HPDE6-E6E7 (cell line): Measurements from ENCODE around the gene DUSP22.

Source experiments
- DNase-seq: peaks from one replicate; pipeline ENCODE4 v3.0.0; 2011; ENCODE audit warnings: missing footprints; ENCODE audit errors: extremely low spot score

The DUSP22 gene

GRCh38 chr6:311679-312220 lies 19.5 kb downstream of the DUSP22 start:
- no peak for DNase-seq

GRCh38 chr6:313087-313486 lies 20.8 kb downstream of the DUSP22 start:
- no peak for DNase-seq

GRCh38 chr6:313917-314316 lies 21.6 kb downstream of the DUSP22 start:
- DNase-seq = no peak

GRCh38 chr6:314377-314776 lies 22.1 kb downstream of the DUSP22 start:
- no peak for DNase-seq

- no peak for DNase-seq
Observed at GRCh38 chr6:315226-315625, 22.9 kb downstream of the DUSP22 start.

GRCh38 chr6:315921-316752 lies 23.9 kb downstream of the DUSP22 start:
- no peak for DNase-seq

- no peak for DNase-seq
Observed at GRCh38 chr6:316753-317038, 24.4 kb downstream of the DUSP22 start.

- DNase-seq = no peak
Observed at GRCh38 chr6:317060-317447, 24.8 kb downstream of the DUSP22 start.

GRCh38 chr6:317448-318144 lies 25.3 kb downstream of the DUSP22 start:
- DNase-seq = no peak

GRCh38 chr6:318243-318890 lies 26.1 kb downstream of the DUSP22 start:
- DNase-seq = no peak

GRCh38 chr6:319177-320131 lies 27.2 kb downstream of the DUSP22 start:
- DNase-seq = no peak

GRCh38 chr6:320351-321157 lies 28.3 kb downstream of the DUSP22 start:
- DNase-seq = no peak

- no peak for DNase-seq
Observed at GRCh38 chr6:321158-321438, 28.8 kb downstream of the DUSP22 start.

- no peak for DNase-seq
Observed at GRCh38 chr6:321536-322258, 29.4 kb downstream of the DUSP22 start.

GRCh38 chr6:322259-322930 lies 30.1 kb downstream of the DUSP22 start:
- DNase-seq = no peak

- no peak for DNase-seq
Observed at GRCh38 chr6:322940-323729, 30.8 kb downstream of the DUSP22 start.

- DNase-seq = no peak
Observed at GRCh38 chr6:323730-324088, 31.4 kb downstream of the DUSP22 start.

GRCh38 chr6:324116-324728 lies 31.9 kb downstream of the DUSP22 start:
- no peak for DNase-seq

GRCh38 chr6:324729-325125 lies 32.4 kb downstream of the DUSP22 start:
- DNase-seq = no peak
